Astrocyte (in vitro differentiated cells and primary cell): ENCODE data around the gene FTO. TPM values are rescaled to one million over a fixed set of nuclear protein-coding genes. Genes with fewer than 3 reads are reported as not detected.

Experiments used
- DNase-seq: peaks from one replicate; pipeline ENCODE4 v3.0.0-alpha.2; 2010; ENCODE audit warnings: low read depth
- FAIRE-seq: peaks from 2 replicates; lab custom pipeline; 2011; peaks lifted over from hg19 to GRCh38; lab: Jason Lieb, UNC
- H2AFZ ChIP-seq: 2 replicates; pipeline ENCODE4 v1.6.0; 2012; ENCODE audit warnings: low read depth, low read length, inconsistent platforms
- H3K27ac ChIP-seq: 2 replicates; pipeline ENCODE4 v1.5.1; 2011; ENCODE audit warnings: low read depth, low read length, inconsistent platforms
- H3K27me3 ChIP-seq: 2 replicates; pipeline ENCODE4 v1.6.0; 2011; ENCODE audit warnings: low read length, inconsistent platforms; ENCODE audit not compliant: insufficient read depth
- H3K36me3 ChIP-seq: 2 replicates; pipeline ENCODE4 v1.5.1; 2011; ENCODE audit warnings: low read length, inconsistent platforms; ENCODE audit not compliant: insufficient read depth
- H3K4me1 ChIP-seq: 2 replicates; pipeline ENCODE4 v1.5.1; 2011; ENCODE audit warnings: low read length, inconsistent platforms; ENCODE audit not compliant: insufficient read depth
- H3K4me2 ChIP-seq: 2 replicates; pipeline ENCODE4 v1.6.0; 2012; ENCODE audit warnings: low read length, inconsistent platforms
- H3K4me3 ChIP-seq: 2 replicates; pipeline ENCODE4 v1.5.1; 2011; ENCODE audit warnings: low read depth, mild to moderate bottlenecking, low read length, inconsistent platforms; ENCODE audit not compliant: insufficient read depth
- H3K79me2 ChIP-seq: 2 replicates; pipeline ENCODE4 v1.6.0; 2012; ENCODE audit warnings: mild to moderate bottlenecking, low read length, inconsistent platforms; ENCODE audit not compliant: insufficient read depth
- H3K9ac ChIP-seq: 2 replicates; pipeline ENCODE4 v1.6.0; 2012; ENCODE audit warnings: mild to moderate bottlenecking, low read length, inconsistent platforms
- H3K9me3 ChIP-seq: 2 replicates; pipeline ENCODE4 v1.5.1; 2012; ENCODE audit warnings: low read depth, mild to moderate bottlenecking, low read length, inconsistent platforms; ENCODE audit not compliant: insufficient read depth
- H4K20me1 ChIP-seq: 2 replicates; pipeline ENCODE4 v1.6.0; 2012; ENCODE audit warnings: low read length, inconsistent platforms; ENCODE audit not compliant: insufficient read depth
- H3K27ac Mint-ChIP-seq: one replicate; pipeline ENCODE4 v1.8.0; 2021; ENCODE audit warnings: mild to moderate bottlenecking, mixed read lengths; ENCODE audit not compliant: unreplicated experiment
- H3K27me3 Mint-ChIP-seq: one replicate; pipeline ENCODE4 v1.8.0; 2021; ENCODE audit warnings: low read depth, mixed read lengths; ENCODE audit not compliant: unreplicated experiment
- H3K36me3 Mint-ChIP-seq: one replicate; pipeline ENCODE4 v1.8.0; 2021; ENCODE audit warnings: low read depth, mixed read lengths; ENCODE audit not compliant: unreplicated experiment
- H3K4me1 Mint-ChIP-seq: one replicate; pipeline ENCODE4 v1.8.0; 2021; ENCODE audit warnings: low read depth, mixed read lengths; ENCODE audit not compliant: unreplicated experiment
- H3K4me3 Mint-ChIP-seq: one replicate; pipeline ENCODE4 v1.8.0; 2021; ENCODE audit warnings: mild to moderate bottlenecking, moderate library complexity, mixed read lengths; ENCODE audit not compliant: unreplicated experiment
- H3K9me3 Mint-ChIP-seq: one replicate; pipeline ENCODE4 v1.8.0; 2021; ENCODE audit warnings: mild to moderate bottlenecking, mixed read lengths; ENCODE audit not compliant: unreplicated experiment
- CTCF ChIP-seq: IDR thresholded peaks from 2 replicates; pipeline ENCODE4 v1.5.1; 2011; ENCODE audit warnings: low read depth, mild to moderate bottlenecking, inconsistent platforms, low read length, moderate library complexity; ENCODE audit not compliant: insufficient read depth
- EZH2 ChIP-seq: IDR thresholded peaks from 2 replicates; pipeline ENCODE4 v1.6.1; 2012; ENCODE audit warnings: mild to moderate bottlenecking, low read length, inconsistent platforms; ENCODE audit not compliant: insufficient read depth
- total RNA-seq: library from RNA; stranded (reverse); gene quantifications from 2 replicates; pipeline ENCODE4 v1.2.1, GENCODE V29; 2021

The FTO gene
- total RNA-seq, 1 donor from 2014 or later = 73.1 TPM

GRCh38 chr16:53922807-53923571, 219.0 kb downstream of the FTO start:
- H4K20me1 ChIP-seq = peaks cover 10% of the 10 kb centered on the region
- H3K36me3 ChIP-seq = no peaks in the 10 kb centered on the region
- H3K4me1 ChIP-seq = no peaks in the 10 kb centered on the region
- no peaks in the 10 kb centered on the region for H3K27me3 ChIP-seq
- TF ChIP-seq EZH2 (no peak), CTCF (no peak)
- H3K27ac ChIP-seq = no peak overlapping the region
- H3K9ac ChIP-seq = no peak overlapping the region
- Mint-ChIP-seq H3K36me3 (no peaks in the 10 kb centered on the region), H3K9me3 (no peaks in the 10 kb centered on the region), H3K27ac (no peak overlapping the region), H3K27me3 (no peaks in the 10 kb centered on the region), H3K4me3 (no peak overlapping the region), H3K4me1 (peaks cover 27% of the 10 kb centered on the region)
- no peaks in the 10 kb centered on the region for H3K9me3 ChIP-seq
- DNase-seq (peak; percentile 47), FAIRE-seq (no peak)
- no peaks in the 10 kb centered on the region for H3K79me2 ChIP-seq
- no peak overlapping the region for H3K4me3 ChIP-seq
- H3K4me2 ChIP-seq = no peak overlapping the region
- no peak overlapping the region for H2AFZ ChIP-seq

- H3K36me3 Mint-ChIP-seq = no peaks in the 10 kb centered on the region
- Histone ChIP-seq H3K9me3 (no peaks in the 10 kb centered on the region), H3K36me3 (no peaks in the 10 kb centered on the region), H3K27ac (no peak overlapping the region), H3K4me3 (no peak overlapping the region), H4K20me1 (peaks cover 10% of the 10 kb centered on the region), H3K4me2 (no peak overlapping the region), H3K9ac (no peak overlapping the region), H3K79me2 (no peaks in the 10 kb centered on the region), H3K4me1 (no peaks in the 10 kb centered on the region), H3K27me3 (no peaks in the 10 kb centered on the region), H2AFZ (no peak overlapping the region)
- H3K4me3 Mint-ChIP-seq = no peak overlapping the region
- H3K27me3 Mint-ChIP-seq = no peaks in the 10 kb centered on the region
- FAIRE-seq = no peak
- H3K27ac Mint-ChIP-seq = no peak overlapping the region
- H3K9me3 Mint-ChIP-seq = no peaks in the 10 kb centered on the region
- no peak for TF ChIP-seq CTCF
- DNase-seq = no peak
- peaks cover 27% of the 10 kb centered on the region for H3K4me1 Mint-ChIP-seq
Observed at GRCh38 chr16:53924331-53925106, 220.6 kb downstream of the FTO start.

GRCh38 chr16:53925107-53925410, 221.1 kb downstream of the FTO start:
- no peak for TF ChIP-seq CTCF
- peaks cover 27% of the 10 kb centered on the region for H3K4me1 Mint-ChIP-seq
- H4K20me1 ChIP-seq = peaks cover 10% of the 10 kb centered on the region
- no peaks in the 10 kb centered on the region for H3K9me3 Mint-ChIP-seq
- H3K27me3 ChIP-seq = no peaks in the 10 kb centered on the region
- FAIRE-seq (no peak), DNase-seq (no peak)
- no peak overlapping the region for H3K4me3 ChIP-seq
- no peak overlapping the region for H3K9ac ChIP-seq
- H3K9me3 ChIP-seq = no peaks in the 10 kb centered on the region
- no peaks in the 10 kb centered on the region for H3K27me3 Mint-ChIP-seq
- no peak overlapping the region for H3K4me2 ChIP-seq
- H3K36me3 ChIP-seq = no peaks in the 10 kb centered on the region
- no peaks in the 10 kb centered on the region for H3K4me1 ChIP-seq
- H3K36me3 Mint-ChIP-seq = no peaks in the 10 kb centered on the region
- H3K27ac ChIP-seq = no peak overlapping the region
- no peak overlapping the region for H2AFZ ChIP-seq
- H3K27ac Mint-ChIP-seq = no peak overlapping the region
- no peaks in the 10 kb centered on the region for H3K79me2 ChIP-seq
- no peak overlapping the region for H3K4me3 Mint-ChIP-seq
